Central memory CD8-positive, alpha-beta T cell (primary cell): ENCODE measurements around the gene MYO3B.

Experiments used
- ATAC-seq: fragments of 150-1000 bp; cut with Tn5 transposase; replicated peaks from 2 replicates; pipeline ENCODE4 v1.10.0; 2022; ENCODE audit warnings: mild to moderate bottlenecking, moderate FRiP score, moderate number of reproducible peaks; ENCODE audit not compliant: poor library complexity, severe bottlenecking; ENCODE audit errors: extremely low read depth
- DNase-seq, 2 donors: peaks; one replicate each; pipeline ENCODE4 v3.0.0; 2021; ENCODE audit warnings: low spot score in 2 of 2
- H3K27ac Mint-ChIP-seq: one replicate; pipeline ENCODE4 v1.8.0; 2022; ENCODE audit warnings: low read depth, mild to moderate bottlenecking, moderate library complexity, mixed read lengths
- H3K27me3 Mint-ChIP-seq: one replicate; pipeline ENCODE4 v1.8.0; 2022; ENCODE audit warnings: mixed read lengths
- H3K36me3 Mint-ChIP-seq: one replicate; pipeline ENCODE4 v1.8.0; 2022; ENCODE audit warnings: mild to moderate bottlenecking, moderate library complexity, mixed read lengths; ENCODE audit not compliant: insufficient read depth
- H3K4me1 Mint-ChIP-seq: one replicate; pipeline ENCODE4 v1.8.0; 2022; ENCODE audit warnings: mixed read lengths
- H3K4me3 Mint-ChIP-seq: one replicate; pipeline ENCODE4 v1.8.0; 2022; ENCODE audit warnings: mild to moderate bottlenecking, moderate library complexity, mixed read lengths
- H3K9me3 Mint-ChIP-seq: one replicate; pipeline ENCODE4 v1.8.0; 2022; ENCODE audit warnings: mixed read lengths

MYO3B gene

DNA sequence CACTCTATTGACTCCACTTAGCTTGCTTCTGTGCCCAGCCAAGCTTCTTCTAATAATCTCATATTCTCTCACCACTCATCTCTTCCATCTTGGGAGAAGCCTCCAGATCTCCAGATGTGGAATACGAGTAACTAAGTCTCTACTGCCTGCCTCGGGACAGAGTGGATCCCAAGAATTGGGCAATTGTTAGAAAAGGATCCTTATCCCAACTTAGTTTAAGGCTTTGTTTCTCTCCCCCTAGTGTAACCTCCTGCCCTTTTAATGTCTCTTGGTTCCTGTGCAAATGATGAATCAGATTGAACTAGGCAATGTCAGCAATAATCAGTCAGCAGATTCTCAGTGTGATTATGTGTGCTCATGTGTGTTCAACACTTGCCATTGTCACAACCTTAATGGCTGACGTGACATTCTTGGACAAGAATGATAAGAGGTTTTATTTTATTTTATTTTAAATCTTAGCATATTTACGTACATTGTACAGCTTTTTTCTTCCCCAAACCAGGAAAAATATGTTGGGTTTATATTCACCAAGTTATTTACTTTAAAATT lies 59.7 kb downstream of the MYO3B start:
- Mint-ChIP-seq H3K36me3 (no peaks in the 10 kb centered on the region), H3K4me3 (no peak overlapping the region), H3K9me3 (no peaks in the 10 kb centered on the region), H3K27ac (no peak overlapping the region), H3K4me1 (no peaks in the 10 kb centered on the region), H3K27me3 (peaks cover 56% of the 10 kb centered on the region)
- DNase-seq: no peak
- ATAC-seq: no peak

DNA sequence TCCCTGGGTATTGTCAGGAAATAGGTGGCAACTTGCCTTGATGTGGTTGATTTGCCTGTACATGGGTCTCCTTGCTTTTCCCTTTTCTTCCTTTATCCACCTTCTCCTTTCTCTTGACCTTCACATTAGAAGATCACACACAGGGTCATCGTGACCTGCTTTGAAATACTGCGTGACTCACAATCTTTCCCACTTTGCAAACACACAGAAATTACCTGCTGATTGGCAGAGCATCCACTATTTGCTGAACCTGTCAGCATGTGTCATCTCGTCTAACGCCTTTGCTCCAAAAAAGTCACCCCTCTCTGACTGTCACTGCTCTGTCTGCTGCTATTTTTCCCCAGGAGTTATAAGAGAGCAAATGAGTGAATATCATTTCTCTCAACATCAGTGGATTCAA lies 60.8 kb downstream of the MYO3B start:
- Mint-ChIP-seq H3K36me3 (no peaks in the 10 kb centered on the region), H3K9me3 (no peaks in the 10 kb centered on the region), H3K27ac (no peak overlapping the region), H3K4me3 (no peak overlapping the region), H3K4me1 (no peaks in the 10 kb centered on the region), H3K27me3 (peaks cover 61% of the 10 kb centered on the region)
- DNase-seq (no peak), ATAC-seq (no peak)

DNA sequence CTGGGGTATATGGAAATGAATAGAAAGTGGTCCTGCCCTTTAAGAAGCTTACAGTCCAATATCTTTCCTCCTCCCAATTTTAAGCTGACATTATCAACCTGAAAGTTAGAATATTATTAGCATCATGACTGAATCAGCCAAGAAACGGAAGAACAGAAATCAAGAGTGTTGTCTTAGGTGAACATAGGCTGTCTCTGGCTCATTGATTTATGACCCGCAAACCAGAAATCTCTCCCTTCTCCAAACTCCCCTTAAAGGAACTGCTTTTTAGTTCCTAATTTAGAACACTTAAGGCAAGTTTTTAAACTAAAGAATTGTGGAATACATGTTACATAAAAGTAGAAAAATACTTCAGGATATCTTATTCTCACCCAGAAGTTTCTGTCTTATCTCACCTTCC lies 62.7 kb downstream of the MYO3B start:
- ATAC-seq (no peak), DNase-seq (no peak)
- Mint-ChIP-seq H3K9me3 (no peaks in the 10 kb centered on the region), H3K36me3 (no peaks in the 10 kb centered on the region), H3K4me3 (no peak overlapping the region), H3K27ac (no peak overlapping the region), H3K4me1 (no peaks in the 10 kb centered on the region), H3K27me3 (peaks cover 77% of the 10 kb centered on the region)

DNA sequence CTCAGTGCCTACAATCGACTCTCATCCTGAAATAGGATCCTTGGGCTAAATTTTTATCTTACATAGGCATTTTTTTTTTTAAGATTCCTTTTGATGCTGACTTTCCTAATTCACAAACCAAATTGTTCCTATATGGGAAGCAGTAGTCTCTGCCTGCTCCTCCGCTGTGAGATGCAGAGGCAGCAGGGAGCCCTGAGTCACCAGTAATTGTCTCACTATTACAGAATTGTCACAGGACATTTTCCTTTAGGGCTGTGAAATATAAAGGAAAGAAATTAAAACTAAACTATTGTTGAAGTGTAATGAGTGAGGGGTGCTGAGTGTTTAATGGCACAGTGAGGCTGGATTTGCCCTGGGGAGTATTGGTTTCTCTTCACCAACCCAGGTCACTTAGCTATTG lies 63.8 kb downstream of the MYO3B start:
- H3K27ac Mint-ChIP-seq: no peak overlapping the region

GRCh38 chr2:170243118-170243837 lies 65.3 kb downstream of the MYO3B start:
- Mint-ChIP-seq H3K27me3 (peaks cover 75% of the 10 kb centered on the region), H3K4me1 (no peaks in the 10 kb centered on the region), H3K9me3 (no peaks in the 10 kb centered on the region), H3K36me3 (no peaks in the 10 kb centered on the region), H3K27ac (no peak overlapping the region), H3K4me3 (no peak overlapping the region)
- no peak for ATAC-seq
- no peak for DNase-seq

More for the DNA sequence above, 63.8 kb downstream of the MYO3B start:
- DNase-seq (no peak), ATAC-seq (no peak)
- Mint-ChIP-seq H3K36me3 (no peaks in the 10 kb centered on the region), H3K4me3 (no peak overlapping the region), H3K4me1 (no peaks in the 10 kb centered on the region), H3K27me3 (peaks cover 77% of the 10 kb centered on the region), H3K9me3 (no peaks in the 10 kb centered on the region)

GRCh38 chr2:170243898-170244297 lies 66.0 kb downstream of the MYO3B start:
- Mint-ChIP-seq H3K36me3 (no peaks in the 10 kb centered on the region), H3K27me3 (peaks cover 75% of the 10 kb centered on the region), H3K27ac (no peak overlapping the region), H3K9me3 (no peaks in the 10 kb centered on the region), H3K4me1 (no peaks in the 10 kb centered on the region), H3K4me3 (no peak overlapping the region)
- DNase-seq (no peak), ATAC-seq (no peak)

DNA sequence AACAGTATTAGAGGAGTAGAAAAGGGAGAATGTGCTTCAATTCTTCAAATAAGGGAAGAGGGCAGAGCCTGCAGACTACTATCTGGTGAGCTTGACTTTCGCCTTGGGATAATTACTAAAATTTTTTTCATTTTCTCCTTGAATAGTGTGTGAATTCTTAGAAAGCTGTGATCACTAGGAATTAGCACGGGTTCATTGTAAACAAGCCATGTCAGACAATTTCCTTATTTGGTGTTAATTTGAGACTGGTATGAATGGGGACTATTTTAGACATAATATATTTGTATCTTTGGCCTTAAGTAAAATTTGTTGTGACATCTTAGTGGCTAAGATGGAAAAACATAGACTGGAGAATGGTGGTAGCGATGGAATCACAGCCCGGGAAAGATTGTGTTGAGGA lies 66.6 kb downstream of the MYO3B start:
- Mint-ChIP-seq H3K4me3 (no peak overlapping the region), H3K27ac (no peak overlapping the region), H3K9me3 (no peaks in the 10 kb centered on the region), H3K27me3 (peaks cover 73% of the 10 kb centered on the region), H3K4me1 (no peaks in the 10 kb centered on the region), H3K36me3 (no peaks in the 10 kb centered on the region)
- DNase-seq (no peak), ATAC-seq (no peak)

- ATAC-seq: no peak
- no peak overlapping the region for H3K27ac Mint-ChIP-seq
- no peaks in the 10 kb centered on the region for H3K4me1 Mint-ChIP-seq
- no peak overlapping the region for H3K4me3 Mint-ChIP-seq
- no peaks in the 10 kb centered on the region for H3K36me3 Mint-ChIP-seq
- H3K27me3 Mint-ChIP-seq: peaks cover 66% of the 10 kb centered on the region
- no peak for DNase-seq
- H3K9me3 Mint-ChIP-seq: no peaks in the 10 kb centered on the region
Measured at GRCh38 chr2:170245312-170245711, 67.4 kb downstream of the MYO3B start.

DNA sequence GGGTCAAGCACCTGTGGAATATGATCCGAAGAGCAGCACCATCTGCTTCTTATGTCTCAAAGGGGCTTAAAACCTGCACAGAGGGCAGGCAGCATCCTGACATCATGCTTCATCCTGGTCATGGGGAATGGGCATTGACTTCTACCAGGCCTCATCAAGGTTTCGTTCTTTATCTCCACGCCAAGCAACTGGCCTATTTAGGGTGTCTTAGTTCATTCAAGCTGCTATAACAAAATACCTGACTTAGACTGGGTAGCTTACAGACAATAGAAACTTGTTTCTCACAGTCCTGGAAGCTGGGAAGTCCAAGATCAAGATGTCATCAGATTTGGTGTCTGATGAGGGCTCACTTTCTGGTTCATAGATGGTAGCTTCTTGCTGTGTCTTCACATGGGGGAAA lies 69.4 kb downstream of the MYO3B start:
- DNase-seq: no peak
- H3K4me3 Mint-ChIP-seq: no peak overlapping the region
- H3K36me3 Mint-ChIP-seq: no peaks in the 10 kb centered on the region
- H3K27me3 Mint-ChIP-seq: peaks cover 54% of the 10 kb centered on the region
- H3K4me1 Mint-ChIP-seq: no peaks in the 10 kb centered on the region
- no peak for ATAC-seq
- H3K9me3 Mint-ChIP-seq: no peaks in the 10 kb centered on the region
- H3K27ac Mint-ChIP-seq: no peak overlapping the region

- Mint-ChIP-seq H3K4me1 (no peaks in the 10 kb centered on the region), H3K4me3 (no peak overlapping the region), H3K36me3 (no peaks in the 10 kb centered on the region), H3K27ac (no peak overlapping the region), H3K27me3 (peaks cover 55% of the 10 kb centered on the region), H3K9me3 (no peaks in the 10 kb centered on the region)
- DNase-seq (no peak), ATAC-seq (no peak)
Measured at GRCh38 chr2:170247882-170248393, 70.0 kb downstream of the MYO3B start.

- Mint-ChIP-seq H3K4me1 (no peaks in the 10 kb centered on the region), H3K9me3 (no peaks in the 10 kb centered on the region), H3K27ac (no peak overlapping the region)
Measured at GRCh38 chr2:170248574-170249393, 70.8 kb downstream of the MYO3B start.

GRCh38 chr2:170249761-170250160 lies 71.8 kb downstream of the MYO3B start:
- H3K27me3 Mint-ChIP-seq: peaks cover 55% of the 10 kb centered on the region
- DNase-seq (no peak), ATAC-seq (no peak)
- H3K9me3 Mint-ChIP-seq: no peaks in the 10 kb centered on the region
- H3K36me3 Mint-ChIP-seq: no peaks in the 10 kb centered on the region
- no peak overlapping the region for H3K27ac Mint-ChIP-seq
- no peaks in the 10 kb centered on the region for H3K4me1 Mint-ChIP-seq
- H3K4me3 Mint-ChIP-seq: no peak overlapping the region

More at GRCh38 chr2:170248574-170249393, 70.8 kb downstream of the MYO3B start:
- no peaks in the 10 kb centered on the region for H3K36me3 Mint-ChIP-seq
- DNase-seq (no peak), ATAC-seq (no peak)
- H3K4me3 Mint-ChIP-seq: no peak overlapping the region
- H3K27me3 Mint-ChIP-seq: peaks cover 55% of the 10 kb centered on the region

DNA sequence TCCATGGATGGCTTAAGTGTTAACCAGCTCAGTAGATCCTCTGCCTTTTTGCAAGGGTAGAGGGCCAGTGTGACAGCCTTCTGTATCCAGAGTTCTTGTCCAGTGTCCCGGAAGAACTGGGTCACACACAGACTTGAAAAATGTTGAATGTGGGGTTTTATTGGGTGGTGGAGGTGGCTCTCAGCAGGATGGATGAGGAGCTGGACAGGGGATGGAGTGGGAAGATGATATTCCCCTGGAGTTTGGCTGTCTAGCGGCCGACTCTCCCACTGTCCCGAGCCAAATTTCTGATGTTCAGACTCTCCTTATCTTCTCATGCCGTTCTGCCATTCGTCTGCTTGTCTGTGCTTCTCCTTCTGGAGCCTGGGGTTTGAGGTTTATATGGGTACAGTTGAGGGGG lies 72.6 kb downstream of the MYO3B start:
- no peaks in the 10 kb centered on the region for H3K36me3 Mint-ChIP-seq
- no peaks in the 10 kb centered on the region for H3K4me1 Mint-ChIP-seq
- no peak for DNase-seq
- ATAC-seq: no peak
- H3K27me3 Mint-ChIP-seq: peaks cover 57% of the 10 kb centered on the region
- H3K4me3 Mint-ChIP-seq: no peak overlapping the region
- H3K27ac Mint-ChIP-seq: no peak overlapping the region
- no peaks in the 10 kb centered on the region for H3K9me3 Mint-ChIP-seq
